Measurements from ENCODE around the gene CLSTN3. TPM values are rescaled to one million over a fixed set of nuclear protein-coding genes. Genes with fewer than 3 reads are reported as not detected.

The CLSTN3 gene
- total and polyA plus RNA-seq, 2 of the 13 experiments (the other 11 are each of a cell fraction or from before 2014, with no cell fraction given), result 26.2 to 94.1 TPM

DNA sequence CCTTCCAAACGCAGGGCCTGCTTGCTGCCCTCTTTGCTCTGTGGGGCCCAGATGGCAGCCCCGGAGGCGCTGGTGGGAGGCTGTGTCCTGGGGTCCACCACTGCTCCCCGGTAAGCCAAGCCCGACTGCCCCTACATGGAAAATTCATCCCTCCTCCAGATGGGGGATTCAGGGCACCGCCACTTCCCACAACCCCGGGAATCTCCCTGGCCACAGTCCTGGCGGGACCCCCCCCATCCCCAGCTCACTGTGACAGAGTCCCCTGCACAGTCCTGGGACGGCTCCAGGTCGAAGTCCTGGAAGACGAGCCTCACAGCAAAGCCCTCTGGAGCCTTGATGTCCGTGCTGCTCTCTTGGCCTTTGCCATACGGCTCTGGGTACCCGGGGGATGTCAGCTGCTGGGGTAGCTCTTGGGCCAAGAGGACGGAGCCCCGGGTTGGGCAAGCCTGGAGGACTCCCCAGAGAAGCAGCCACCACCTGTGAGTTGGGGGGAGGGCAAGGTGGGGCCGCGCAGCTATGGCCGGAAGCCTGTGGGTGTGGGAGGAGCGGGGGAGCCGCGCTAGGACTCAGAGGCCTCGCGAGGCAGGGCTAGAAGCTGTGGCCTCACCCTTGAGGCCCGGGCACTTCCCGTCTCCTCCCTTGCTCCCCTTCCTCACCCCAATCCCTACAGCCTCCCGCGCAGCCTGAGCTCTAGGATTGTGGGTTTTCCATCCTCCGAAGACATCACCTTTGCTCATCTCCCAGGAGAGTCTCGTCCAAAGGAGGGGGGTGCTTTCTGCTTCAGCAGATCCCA is 22.0 kb upstream of the CLSTN3 start (continued):
- TF ChIP-seq AFF4 (CRISPR knock-in tag; IDR thresholded peaks at IDR 0.05), result peak; percentile 81
- peak; percentile 83; the same call in 1 of the 2 replicates for TF ChIP-seq SMAD1 (CRISPR knock-in tag; IDR thresholded peaks at IDR 0.05; ENCODE audit: borderline replicate concordance, low read depth)
- TF ChIP-seq ZNF781 (CRISPR knock-in tag; IDR thresholded peaks at IDR 0.05; ENCODE audit: borderline replicate concordance, not compliant biosample characterization), result peak; percentile 62
- TF ChIP-seq NONO (IDR thresholded peaks at IDR 0.05), result no peak
- TF ChIP-seq NONO (CRISPR knock-in tag; conservative IDR thresholded peaks at IDR 0.05), result peak; percentile 72; the same call in 1 of the 2 replicates
- no peak; the same call in 1 of the 2 replicates for TF ChIP-seq HNF4G (IDR thresholded peaks at IDR 0.05; ENCODE audit: borderline replicate concordance, low read depth, low read length)
- peak; percentile 49; the same call in 1 of the 2 replicates for TF ChIP-seq HNF4G (CRISPR knock-in tag; IDR thresholded peaks at IDR 0.05; ENCODE audit: borderline replicate concordance, low read depth)
- TF ChIP-seq, protein P1, sequence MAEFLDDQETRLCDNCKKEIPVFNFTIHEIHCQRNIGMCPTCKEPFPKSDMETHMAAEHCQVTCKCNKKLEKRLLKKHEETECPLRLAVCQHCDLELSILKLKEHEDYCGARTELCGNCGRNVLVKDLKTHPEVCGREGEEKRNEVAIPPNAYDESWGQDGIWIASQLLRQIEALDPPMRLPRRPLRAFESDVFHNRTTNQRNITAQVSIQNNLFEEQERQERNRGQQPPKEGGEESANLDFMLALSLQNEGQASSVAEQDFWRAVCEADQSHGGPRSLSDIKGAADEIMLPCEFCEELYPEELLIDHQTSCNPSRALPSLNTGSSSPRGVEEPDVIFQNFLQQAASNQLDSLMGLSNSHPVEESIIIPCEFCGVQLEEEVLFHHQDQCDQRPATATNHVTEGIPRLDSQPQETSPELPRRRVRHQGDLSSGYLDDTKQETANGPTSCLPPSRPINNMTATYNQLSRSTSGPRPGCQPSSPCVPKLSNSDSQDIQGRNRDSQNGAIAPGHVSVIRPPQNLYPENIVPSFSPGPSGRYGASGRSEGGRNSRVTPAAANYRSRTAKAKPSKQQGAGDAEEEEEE (CRISPR knock-in tag; IDR thresholded peaks at IDR 0.05; ENCODE audit: borderline replicate concordance), result 0 out of 2 replicates have a peak, but pooled peaks have one; percentile 41
- TF ChIP-seq HNF4A (CRISPR knock-in tag; IDR thresholded peaks at IDR 0.05), result peak; percentile 68
- TF ChIP-seq PHF21A (CRISPR knock-in tag; IDR thresholded peaks at IDR 0.05), result peak; percentile 84
- no peak for TF ChIP-seq JDP2 (CRISPR knock-in tag; IDR thresholded peaks at IDR 0.05; ENCODE audit: borderline replicate concordance)
- peak; percentile 71 for TF ChIP-seq SAP130 (CRISPR knock-in tag; IDR thresholded peaks at IDR 0.05; ENCODE audit: low read depth)
- TF ChIP-seq RAD21 (CRISPR knock-in tag; IDR thresholded peaks at IDR 0.05), result peak; percentile 10; the same call in 1 of the 2 replicates
- TF ChIP-seq U2AF1 (optimal IDR thresholded peaks at IDR 0.05; ENCODE audit: low read depth, low read length), result peak; percentile 18
- TF ChIP-seq, protein P2, sequence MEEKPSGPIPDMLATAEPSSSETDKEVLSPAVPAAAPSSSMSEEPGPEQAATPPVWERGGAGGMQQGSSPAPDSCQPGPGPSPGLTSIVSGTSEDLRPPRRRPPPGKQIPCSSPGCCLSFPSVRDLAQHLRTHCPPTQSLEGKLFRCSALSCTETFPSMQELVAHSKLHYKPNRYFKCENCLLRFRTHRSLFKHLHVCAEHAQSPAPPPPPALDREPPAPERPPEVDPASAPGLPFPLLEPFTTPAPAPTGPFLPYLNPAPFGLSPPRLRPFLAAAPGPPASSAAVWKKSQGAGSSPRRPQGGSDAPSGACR (CRISPR knock-in tag; IDR thresholded peaks at IDR 0.05), result 0 out of 2 replicates have a peak, but pooled peaks have one; percentile 33
- TF ChIP-seq ZNF556 (CRISPR knock-in tag; IDR thresholded peaks at IDR 0.05; ENCODE audit: borderline replicate concordance), result peak; percentile 51; the same call in 1 of the 2 replicates
- no peak for TF ChIP-seq CEBPB (IDR thresholded peaks at IDR 0.05; ENCODE audit: borderline replicate concordance, low read depth, low read length)
- TF ChIP-seq, protein P3, sequence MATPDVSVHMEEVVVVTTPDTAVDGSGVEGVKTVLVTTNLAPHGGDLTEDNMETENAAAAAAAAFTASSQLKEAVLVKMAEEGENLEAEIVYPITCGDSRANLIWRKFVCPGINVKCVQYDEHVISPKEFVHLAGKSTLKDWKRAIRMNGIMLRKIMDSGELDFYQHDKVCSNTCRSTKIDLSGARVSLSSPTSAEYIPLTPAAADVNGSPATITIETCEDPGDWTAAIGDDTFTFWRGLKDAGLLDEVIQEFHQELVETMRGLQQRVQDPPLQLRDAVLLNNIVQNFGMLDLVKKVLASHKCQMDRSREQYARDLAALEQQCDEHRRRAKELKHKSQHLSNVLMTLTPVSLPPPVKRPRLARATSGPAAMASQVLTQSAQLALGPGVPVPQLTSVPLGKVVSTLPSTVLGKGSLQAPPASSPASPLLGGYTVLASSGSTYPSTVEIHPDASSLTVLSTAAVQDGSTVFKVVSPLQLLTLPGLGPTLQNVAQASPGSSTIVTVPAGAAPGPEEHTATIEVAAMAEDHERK (CRISPR knock-in tag; IDR thresholded peaks at IDR 0.05; ENCODE audit: low read depth), result no peak
- 0 out of 2 replicates have a peak, but pooled peaks have one; percentile 40 for TF ChIP-seq ZNF713 (CRISPR knock-in tag; IDR thresholded peaks at IDR 0.05)
- peak; percentile 37; the same call in 1 of the 2 replicates for TF ChIP-seq THAP11 (CRISPR knock-in tag; IDR thresholded peaks at IDR 0.05)
- TF ChIP-seq ZNF354B (CRISPR knock-in tag; IDR thresholded peaks at IDR 0.05), result 0 out of 2 replicates have a peak, but pooled peaks have one; percentile 28
- TF ChIP-seq GZF1 (CRISPR knock-in tag; IDR thresholded peaks at IDR 0.05), result peak; percentile 26; the same call in 1 of the 2 replicates

All from HepG2 (cell line).